Astrocyte of the cerebellum (primary cell): ENCODE results near the gene NOL3.

ENCODE experiments used
- DNase-seq: peaks from one replicate; pipeline ENCODE4 v3.0.0-alpha.2; 2011; ENCODE audit warnings: low read depth
- H3K4me3 ChIP-seq: 2 replicates; pipeline ENCODE4 v1.5.1; 2011; ENCODE audit warnings: mild to moderate bottlenecking, low read depth, low read length, moderate library complexity
- CTCF ChIP-seq: IDR thresholded peaks from 2 replicates; pipeline ENCODE4 v1.5.1; 2012; ENCODE audit warnings: low read length, low read depth, moderate library complexity, mild to moderate bottlenecking; ENCODE audit errors: missing control alignments
- in situ Hi-C: cut with HindIII; loops from 2 replicates; pipeline ENCODE4 v1.10.0; 2017; ENCODE audit warnings: low sequenced_read_pairs

Gene NOL3

GRCh38 chr16:67154578-67155294 lies 15.6 kb upstream of the NOL3 start:
- DNase-seq: no peak
- in situ Hi-C loops: no loop called here
- TF ChIP-seq CTCF: no peak
- no peak overlapping the region for H3K4me3 ChIP-seq

- H3K4me3 ChIP-seq: no peak overlapping the region
These were observed 14.8 kb upstream of the NOL3 start for GRCh38 chr16:67155295-67156142.

GRCh38 chr16:67156143-67156844 lies 14.0 kb upstream of the NOL3 start:
- no peak for DNase-seq
- no peak overlapping the region for H3K4me3 ChIP-seq
- in situ Hi-C loops: no loop called here
- TF ChIP-seq CTCF: no peak

More at GRCh38 chr16:67155295-67156142, 14.8 kb upstream of the NOL3 start:
- peak; percentile 78 for TF ChIP-seq CTCF
- peak; percentile 38 for DNase-seq
- in situ Hi-C loops: no loop called here

GRCh38 chr16:67157106-67157748 lies 13.1 kb upstream of the NOL3 start:
- in situ Hi-C loops: no loop called here
- no peak for DNase-seq
- H3K4me3 ChIP-seq: no peak overlapping the region
- no peak for TF ChIP-seq CTCF

- no peak for TF ChIP-seq CTCF
- H3K4me3 ChIP-seq: no peak overlapping the region
- DNase-seq: no peak
These were observed 12.3 kb upstream of the NOL3 start for GRCh38 chr16:67157892-67158635.

More at GRCh38 chr16:67157892-67158635, 12.3 kb upstream of the NOL3 start:
- in situ Hi-C loops: no loop called here
